Panc1 (cell line): Measurements from ENCODE around the gene PSMB7. TPM values are rescaled to one million over a fixed set of nuclear protein-coding genes. Genes with fewer than 3 reads are reported as not detected.

Experiments
- ATAC-seq: fragments of 200-7000 bp; cut with Tn5 transposase; 2 replicates; pipeline ENCODE4 v1.9.1; 2020; ENCODE audit warnings: mild to moderate bottlenecking, moderate library complexity
- BruUV-seq: library from RNA; stranded (reverse); fragments of 400-500 nt; replicated peaks from 2 replicates; lab custom pipeline; 2021; lab: Mats Ljungman, UMichigan
- CTCF ChIA-PET: fragments of 300-600 bp; sonication (Branson Sonifier 250); formaldehyde crosslinking; loops from one replicate; lab custom pipeline; 2022; ENCODE audit warnings: antibody characterized with exemption; lab: Charles Lee
- POLR2A ChIA-PET: fragments of 300-600 bp; sonication (Branson Sonifier 250); formaldehyde crosslinking; loops from one replicate; lab custom pipeline; 2022; ENCODE audit warnings: antibody characterized with exemption; lab: Charles Lee
- DNase-seq: peaks from one replicate; pipeline ENCODE4 v3.0.0-alpha.2; 2010; ENCODE audit warnings: low read depth, low spot score
- H3K27ac ChIP-seq: 2 replicates; pipeline ENCODE4 v1.5.1; 2011; ENCODE audit warnings: mild to moderate bottlenecking, low read length, inconsistent platforms
- H3K27me3 ChIP-seq: fragments of 200-500 bp; sonication (Bioruptor generic); 2 replicates; pipeline ENCODE4 v1.6.0; 2014; ENCODE audit warnings: low read length, inconsistent platforms; ENCODE audit not compliant: control insufficient read depth, insufficient read depth
- H3K36me3 ChIP-seq: fragments of 200-500 bp; sonication (Bioruptor generic); 2 replicates; pipeline ENCODE4 v1.5.1; 2014; ENCODE audit warnings: inconsistent platforms, mild to moderate bottlenecking, low read length, moderate library complexity; ENCODE audit not compliant: control insufficient read depth, insufficient read depth
- H3K4me1 ChIP-seq: 2 replicates; pipeline ENCODE4 v1.5.1; 2011; ENCODE audit warnings: inconsistent platforms, mild to moderate bottlenecking, low read length, moderate library complexity; ENCODE audit not compliant: control insufficient read depth, insufficient read depth
- H3K4me3 ChIP-seq, 2 experiments: 2 replicates each; pipeline ENCODE4 v1.5.1; 2011 to 2012; ENCODE audit warnings: low read depth in 2 of 2, low read length in 2 of 2, mild to moderate bottlenecking in 2 of 2, inconsistent platforms in 1 of 2, moderate library complexity in 1 of 2
- H3K9me3 ChIP-seq: fragments of 200-500 bp; sonication (Bioruptor generic); 2 replicates; pipeline ENCODE4 v1.5.1; 2014; ENCODE audit warnings: low read depth, mild to moderate bottlenecking, inconsistent platforms, low read length, moderate library complexity; ENCODE audit not compliant: control insufficient read depth, insufficient read depth
- CTCF ChIP-seq: fragments of 450-650 bp; IDR thresholded peaks from 2 replicates; pipeline ENCODE4 v1.5.1; 2017; ENCODE audit warnings: mild to moderate bottlenecking
- POLR2AphosphoS5 ChIP-seq: IDR thresholded peaks from 2 replicates; pipeline ENCODE4 v1.6.1; 2012; ENCODE audit warnings: mild to moderate bottlenecking, low read depth, low read length, moderate library complexity
- SIN3A ChIP-seq: IDR thresholded peaks from 2 replicates; pipeline ENCODE4 v1.6.1; 2012; ENCODE audit warnings: low read depth, mild to moderate bottlenecking, low read length, moderate library complexity, borderline replicate concordance; ENCODE audit not compliant: insufficient read depth
- TCF7L2 ChIP-seq: IDR thresholded peaks from 2 replicates; pipeline ENCODE4 v1.6.1; 2011; ENCODE audit warnings: mild to moderate bottlenecking, low read depth, low read length, inconsistent platforms
- in situ Hi-C: cut with HindIII; loops from 2 replicates; pipeline ENCODE4 v1.10.0; 2016; ENCODE audit warnings: low sequenced_read_pairs, low pct_unique_long_range_greater_than_20kb
- intact Hi-C: fragments of 100-400 bp; cut with micrococcal nuclease; formaldehyde crosslinking; loops from one replicate; pipeline ENCODE4 v1.10.0; 2022; ENCODE audit not compliant: unreplicated experiment
- total RNA-seq: library from RNA; stranded (reverse); gene quantifications from one replicate; pipeline ENCODE4 v1.2.1, GENCODE V29; 2021; ENCODE audit not compliant: unreplicated experiment
- TF ChIP-seq, protein P1 (sequence below), 2 experiments: IDR thresholded peaks; 2 replicates each; pipeline ENCODE4 v1.6.1; 2011 to 2012; ENCODE audit warnings: low read depth in 2 of 2, control low read depth in 1 of 2, low read length in 1 of 2, mild to moderate bottlenecking in 1 of 2, moderate library complexity in 1 of 2; ENCODE audit not compliant: insufficient read depth in 1 of 2

The PSMB7 gene
- total RNA-seq, 1 experiment from 2014 or later: 167 TPM

- no peaks in the 10 kb centered on the region for H3K36me3 ChIP-seq
- ChIA-PET POLR2A (no interaction called here), CTCF (no interaction called here)
- intact Hi-C loops: no loop called here
- DNase-seq: no peak
- no peak overlapping the region for H3K4me3 ChIP-seq
- no peaks in the 10 kb centered on the region for H3K9me3 ChIP-seq
- no peak overlapping the region for H3K27ac ChIP-seq
- peaks cover 37% of the 10 kb centered on the region for H3K4me1 ChIP-seq
- H3K27me3 ChIP-seq: no peaks in the 10 kb centered on the region
- BruUV-seq: no TSS peak
- in situ Hi-C loops: no loop called here
- no peak for ATAC-seq
- TF ChIP-seq TCF7L2 (no peak), SIN3A (no peak), POLR2AphosphoS5 (no peak), CTCF (no peak)
- TF ChIP-seq, protein P1, sequence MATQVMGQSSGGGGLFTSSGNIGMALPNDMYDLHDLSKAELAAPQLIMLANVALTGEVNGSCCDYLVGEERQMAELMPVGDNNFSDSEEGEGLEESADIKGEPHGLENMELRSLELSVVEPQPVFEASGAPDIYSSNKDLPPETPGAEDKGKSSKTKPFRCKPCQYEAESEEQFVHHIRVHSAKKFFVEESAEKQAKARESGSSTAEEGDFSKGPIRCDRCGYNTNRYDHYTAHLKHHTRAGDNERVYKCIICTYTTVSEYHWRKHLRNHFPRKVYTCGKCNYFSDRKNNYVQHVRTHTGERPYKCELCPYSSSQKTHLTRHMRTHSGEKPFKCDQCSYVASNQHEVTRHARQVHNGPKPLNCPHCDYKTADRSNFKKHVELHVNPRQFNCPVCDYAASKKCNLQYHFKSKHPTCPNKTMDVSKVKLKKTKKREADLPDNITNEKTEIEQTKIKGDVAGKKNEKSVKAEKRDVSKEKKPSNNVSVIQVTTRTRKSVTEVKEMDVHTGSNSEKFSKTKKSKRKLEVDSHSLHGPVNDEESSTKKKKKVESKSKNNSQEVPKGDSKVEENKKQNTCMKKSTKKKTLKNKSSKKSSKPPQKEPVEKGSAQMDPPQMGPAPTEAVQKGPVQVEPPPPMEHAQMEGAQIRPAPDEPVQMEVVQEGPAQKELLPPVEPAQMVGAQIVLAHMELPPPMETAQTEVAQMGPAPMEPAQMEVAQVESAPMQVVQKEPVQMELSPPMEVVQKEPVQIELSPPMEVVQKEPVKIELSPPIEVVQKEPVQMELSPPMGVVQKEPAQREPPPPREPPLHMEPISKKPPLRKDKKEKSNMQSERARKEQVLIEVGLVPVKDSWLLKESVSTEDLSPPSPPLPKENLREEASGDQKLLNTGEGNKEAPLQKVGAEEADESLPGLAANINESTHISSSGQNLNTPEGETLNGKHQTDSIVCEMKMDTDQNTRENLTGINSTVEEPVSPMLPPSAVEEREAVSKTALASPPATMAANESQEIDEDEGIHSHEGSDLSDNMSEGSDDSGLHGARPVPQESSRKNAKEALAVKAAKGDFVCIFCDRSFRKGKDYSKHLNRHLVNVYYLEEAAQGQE (IDR thresholded peaks at IDR 0.05; ENCODE audit: insufficient read depth in 1 of 2, low read depth in 2 of 2, low read length in 1 of 2): no peak
Observed at GRCh38 chr9:124359426-124359825, 55.8 kb downstream of the PSMB7 start.

DNA sequence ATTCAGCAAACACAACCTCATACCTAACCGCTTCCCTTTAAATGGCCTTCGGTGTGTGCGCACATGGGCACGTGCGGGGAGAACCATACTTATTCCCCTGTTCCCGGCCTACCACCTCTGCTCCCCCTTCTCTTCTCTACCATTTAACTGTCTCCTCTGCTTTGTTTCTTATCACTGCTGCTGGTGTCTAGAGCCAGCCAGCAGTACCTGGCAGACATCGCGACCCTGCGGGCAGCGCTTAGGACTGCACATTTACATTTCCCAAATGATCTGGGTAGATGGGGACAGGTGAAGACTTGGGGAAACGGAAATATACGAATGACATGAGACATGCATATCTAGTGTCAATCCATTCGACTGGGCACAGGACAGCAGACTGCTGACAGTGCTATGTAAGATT lies 56.6 kb downstream of the PSMB7 start:
- no peak for ATAC-seq
- ChIA-PET POLR2A (no interaction called here), CTCF (interaction anchor here (0.5 kb wide), 1 partner anchor 427 kb away, joined by 3 read pairs; no protein-coding TSS in a partner anchor)
- H3K4me3 ChIP-seq: no peak overlapping the region
- no peak for DNase-seq
- peaks cover 44% of the 10 kb centered on the region for H3K4me1 ChIP-seq
- H3K36me3 ChIP-seq: no peaks in the 10 kb centered on the region
- BruUV-seq: no TSS peak
- TF ChIP-seq POLR2AphosphoS5: no peak
- TF ChIP-seq, protein P1 (IDR thresholded peaks at IDR 0.05; ENCODE audit: insufficient read depth in 1 of 2, low read depth in 2 of 2, low read length in 1 of 2): no peak
- TF ChIP-seq SIN3A: no peak
- TF ChIP-seq CTCF: no peak
- intact Hi-C loops: no loop called here
- H3K9me3 ChIP-seq: no peaks in the 10 kb centered on the region
- H3K27me3 ChIP-seq: no peaks in the 10 kb centered on the region
- H3K27ac ChIP-seq: no peak overlapping the region; the same call in 1 of the 2 replicates
- in situ Hi-C loops: no loop called here
